GM19438 (cell line): Measurements from ENCODE around the gene SERTAD1.
A peak's percentile ranks its signal among the peaks of the same experiment; 100 is the strongest.
"Not testable (repeated sequence)": the region's sequence is repeated elsewhere in the genome, so short reads cannot be mapped to it uniquely, and the experiment has no call there.

ENCODE experiments used
- ATAC-seq: cut with Tn5 transposase; IDR thresholded peaks from one replicate; pipeline ENCODE4 v1.9.1; 2021; ENCODE audit warnings: low read depth; ENCODE audit not compliant: unreplicated experiment

SERTAD1 gene

GRCh38 chr19:40453151-40453735 is 27.5 kb upstream of the SERTAD1 start:
- no peak for ATAC-seq

- ATAC-seq = no peak
These were observed 26.2 kb upstream of the SERTAD1 start for GRCh38 chr19:40452016-40452415.

GRCh38 chr19:40450664-40451063 is 24.9 kb upstream of the SERTAD1 start:
- ATAC-seq = no peak

GRCh38 chr19:40449506-40449905 is 23.7 kb upstream of the SERTAD1 start:
- no peak for ATAC-seq

- ATAC-seq = no peak
These were observed 20.5 kb upstream of the SERTAD1 start for GRCh38 chr19:40446263-40446784.

- ATAC-seq = no peak
These were observed 20.0 kb upstream of the SERTAD1 start for GRCh38 chr19:40445780-40446262.

GRCh38 chr19:40444825-40445312 is 19.1 kb upstream of the SERTAD1 start:
- no peak for ATAC-seq

GRCh38 chr19:40444000-40444824 is 18.4 kb upstream of the SERTAD1 start, which contains the start of gene SERTAD3:
SERTAD3 (minus strand) TSS chr19:40444335; CDS start chr19:40442080, 2,255 bp downstream.
- peak; percentile 55 for ATAC-seq

GRCh38 chr19:40443131-40443999 is 17.6 kb upstream of the SERTAD1 start:
- ATAC-seq = peak; percentile 73

- ATAC-seq = no peak
These were observed 16.7 kb upstream of the SERTAD1 start for GRCh38 chr19:40442328-40443130.

GRCh38 chr19:40441719-40442253 is 16.0 kb upstream of the SERTAD1 start:
- no peak for ATAC-seq

- ATAC-seq = no peak
These were observed 12.5 kb upstream of the SERTAD1 start for GRCh38 chr19:40438284-40438683.

GRCh38 chr19:40433391-40434216 is 7.8 kb upstream of the SERTAD1 start:
- ATAC-seq = peak; percentile 67

- ATAC-seq = not testable (repeated sequence)
These were observed 7.0 kb upstream of the SERTAD1 start for GRCh38 chr19:40432760-40433159.

GRCh38 chr19:40431698-40432097 is 5.9 kb upstream of the SERTAD1 start:
- ATAC-seq = no peak

GRCh38 chr19:40430242-40430641 is 4.5 kb upstream of the SERTAD1 start:
- not testable (repeated sequence) for ATAC-seq

GRCh38 chr19:40428197-40428596 is 2.4 kb upstream of the SERTAD1 start:
- ATAC-seq = not testable (repeated sequence)

- ATAC-seq = no peak
These were observed 949 bp downstream of the SERTAD1 start for GRCh38 chr19:40424637-40425449.
